Peyer's patch (tissue), 4 donors: ENCODE results near the gene TPPP.

ENCODE experiments used
- CTCF ChIP-seq, 6 experiments: fragments of 450-650 bp in 4 of 6; fragments of 200-600 bp in 2 of 6; sonication (generic) in 1 of 6; IDR thresholded peaks; one replicate each; pipeline ENCODE4 v1.5.1; 2017 to 2019; ENCODE audit warnings: antibody characterized with exemption in 6 of 6, mild to moderate bottlenecking in 3 of 6, moderate library complexity in 1 of 6
- POLR2A ChIP-seq, 2 donors: fragments of 450-650 bp; IDR thresholded peaks; one replicate each; pipeline ENCODE4 v1.5.1; 2017; ENCODE audit warnings: antibody characterized with exemption in 2 of 2, mild to moderate bottlenecking in 2 of 2, moderate library complexity in 2 of 2

DNA sequence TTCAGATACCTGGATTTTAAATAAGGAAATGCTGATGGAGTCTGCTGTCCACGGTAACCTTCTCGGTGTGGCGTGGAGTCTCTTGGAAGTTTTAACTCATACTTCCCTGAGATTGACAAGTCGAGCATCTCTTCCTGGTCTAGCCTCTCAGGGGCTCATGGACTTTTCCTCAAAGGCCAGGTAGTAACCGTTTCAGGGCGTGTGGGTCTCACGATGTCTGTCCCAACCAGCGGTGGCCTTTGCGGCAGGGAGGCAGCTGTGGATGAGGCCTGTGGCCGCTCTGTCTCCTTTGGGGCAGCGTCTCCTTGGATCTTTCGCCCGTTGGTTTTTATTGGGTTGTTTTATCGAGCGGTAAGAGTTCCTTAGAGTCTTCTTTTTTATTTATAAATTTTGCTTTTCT, 48.2 kb downstream of the TPPP start:
- TF ChIP-seq POLR2A (IDR thresholded peaks at IDR 0.05) (no peak), CTCF (IDR thresholded peaks at IDR 0.05) (no peak)
